ENCODE data around the gene ZNF606.
"Not testable (repeated sequence)": the region's sequence is repeated elsewhere in the genome, so short reads cannot be mapped to it uniquely, and the experiment has no call there.

Gene ZNF606

DNA sequence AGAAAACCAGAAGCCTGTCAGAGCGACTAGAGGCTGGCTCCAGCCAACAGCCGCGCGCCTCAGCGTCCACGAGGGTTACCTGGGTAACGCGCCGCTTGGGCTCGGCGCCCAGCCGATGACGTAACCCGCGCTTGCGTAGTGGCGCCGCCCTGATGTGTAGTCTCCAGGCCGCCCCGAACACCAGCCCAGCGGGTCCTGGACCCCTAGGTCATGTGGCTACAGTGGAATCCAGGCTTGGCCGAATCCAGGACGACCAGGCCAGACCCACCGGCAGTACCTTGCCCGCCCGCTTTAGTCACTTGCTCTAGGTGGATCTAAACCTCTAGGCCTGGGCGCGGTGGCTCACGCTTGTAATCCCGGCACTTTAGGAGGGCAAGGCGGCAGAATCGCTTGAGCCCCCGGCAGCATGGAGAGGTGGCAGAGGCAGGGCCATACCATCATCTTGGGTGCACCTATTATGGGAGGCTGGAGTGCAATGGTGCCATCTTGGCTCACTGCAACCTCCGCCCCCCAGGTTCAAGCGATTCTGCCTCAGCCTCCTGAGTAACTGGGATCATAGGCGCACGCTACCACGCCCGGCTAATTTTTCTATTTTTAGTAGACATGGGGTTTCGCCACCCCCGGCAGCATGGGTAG is 7.2 kb upstream of the ZNF606 start:
- DNase-seq (ENCODE audit: low spot score) = peak; percentile 12

GRCh38 chr19:58009301-58009665 is 6.7 kb upstream of the ZNF606 start:
- no peak for DNase-seq (ENCODE audit: low spot score)

GRCh38 chr19:58008877-58009276 is 6.3 kb upstream of the ZNF606 start:
- DNase-seq (ENCODE audit: low spot score) = not testable (repeated sequence)

GRCh38 chr19:58007285-58007684 is 4.7 kb upstream of the ZNF606 start:
- DNase-seq (ENCODE audit: low spot score) = no peak

DNA sequence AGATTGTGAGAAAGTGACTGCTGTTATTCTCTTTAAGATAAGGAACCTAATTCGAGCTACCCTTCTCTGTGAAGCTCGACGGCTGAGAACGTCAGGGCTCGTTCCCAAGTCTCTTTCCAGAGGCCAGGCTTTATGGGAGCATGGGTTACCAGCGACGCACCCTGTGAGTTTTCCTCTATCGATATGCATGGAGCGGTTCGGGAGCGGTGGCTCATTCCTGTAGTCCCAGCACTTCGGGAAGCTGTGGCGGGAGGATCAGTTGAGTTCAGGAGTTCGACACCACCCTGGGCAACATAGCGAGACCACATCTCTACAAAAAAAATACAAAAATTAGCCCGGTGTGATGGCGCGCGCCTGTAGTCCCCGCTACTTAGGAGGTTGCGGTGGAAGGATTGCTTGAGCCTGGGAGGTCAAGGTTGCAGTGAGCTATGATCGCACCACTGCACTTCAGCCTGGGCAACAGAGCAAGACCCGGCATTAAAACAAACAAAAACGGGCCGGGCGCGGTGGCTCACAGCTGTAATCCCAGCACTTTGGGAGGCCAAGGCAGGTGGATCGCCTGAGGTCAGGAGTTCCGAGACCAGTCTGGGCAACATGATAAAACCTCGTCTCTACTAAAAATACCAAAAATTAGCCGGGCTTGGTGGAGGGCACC is 681 bp upstream of the ZNF606 start:
- no peak for DNase-seq (ENCODE audit: low spot score)

DNA sequence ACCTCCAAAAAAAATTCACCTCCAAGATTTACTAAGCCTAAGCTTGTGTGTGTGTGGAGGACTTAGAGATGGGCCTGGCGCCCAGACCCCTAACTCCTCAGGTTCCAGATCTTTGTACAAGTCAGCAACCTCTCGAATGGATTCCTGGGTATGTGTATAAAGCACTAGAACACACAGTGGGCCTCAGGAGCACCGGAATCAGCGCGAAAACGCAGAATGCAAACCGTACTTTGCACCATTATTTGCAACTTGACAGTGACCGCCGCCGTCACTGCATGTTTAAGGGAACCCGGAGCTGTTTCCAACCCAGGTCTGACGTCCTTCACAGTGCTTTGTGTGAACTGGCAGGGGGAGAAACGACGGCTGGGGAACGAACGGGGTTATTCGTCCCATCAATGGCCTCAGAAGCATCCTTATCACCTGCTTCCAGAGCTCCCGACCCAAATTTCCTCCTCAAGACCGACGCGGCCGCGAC is 688 bp downstream of the ZNF606 start:
- no peak for DNase-seq (ENCODE audit: low spot score)

DNA sequence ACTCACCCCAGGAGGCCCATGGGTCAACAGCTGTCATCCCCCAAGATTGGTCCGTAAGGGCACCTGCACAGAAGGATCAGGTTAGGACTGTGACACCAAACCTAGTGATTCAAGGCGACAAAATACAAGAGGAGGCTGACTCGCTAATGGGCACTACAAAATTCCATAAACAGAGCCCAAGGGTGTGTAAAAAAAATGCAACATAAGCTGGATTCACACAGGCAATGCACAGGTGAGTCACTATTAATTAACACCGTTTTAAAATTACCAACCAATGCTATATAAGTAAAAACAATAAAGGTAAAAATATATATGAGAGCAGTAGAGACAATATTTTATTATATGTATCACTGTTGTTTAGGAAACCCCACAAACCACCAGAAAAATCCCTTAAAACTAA is 1.9 kb downstream of the ZNF606 start:
- DNase-seq (ENCODE audit: low spot score) = no peak

- no peak for DNase-seq (ENCODE audit: low spot score)
Measured at GRCh38 chr19:57992841-57993240, 9.8 kb downstream of the ZNF606 start.

- no peak for DNase-seq (ENCODE audit: low spot score)
Measured at GRCh38 chr19:57978586-57979289, 23.9 kb downstream of the ZNF606 start.

GRCh38 chr19:57974434-57974833 is 28.2 kb downstream of the ZNF606 start, which contains the start of gene C19orf18:
Gene C19orf18 (minus strand): TSS chr19:57974534. CDS start chr19:57974432, 102 bp downstream.
- no peak for DNase-seq (ENCODE audit: low spot score)

- no peak for DNase-seq (ENCODE audit: low spot score)
Measured at GRCh38 chr19:57964761-57965160, 37.9 kb downstream of the ZNF606 start.

DNA sequence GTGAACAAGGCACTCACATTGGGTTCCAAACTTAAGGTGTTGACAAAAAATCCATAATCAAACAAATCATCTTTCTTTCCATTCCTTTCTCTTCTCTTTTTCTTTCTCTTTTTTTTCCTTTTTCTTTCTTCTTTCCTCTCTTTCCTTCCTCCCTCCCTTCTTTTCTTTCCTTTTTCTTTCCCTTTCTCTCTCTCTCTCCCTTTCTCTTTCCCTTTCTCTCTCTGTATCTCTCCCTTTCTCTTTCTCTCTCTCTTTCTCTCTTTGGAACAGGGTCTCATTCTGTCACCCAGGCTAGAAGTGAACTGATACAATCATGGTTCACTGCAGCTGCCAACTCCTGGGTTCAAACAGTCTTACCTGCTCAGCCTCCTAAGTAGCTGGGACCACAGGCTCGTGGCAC is 40.8 kb downstream of the ZNF606 start:
- no peak for DNase-seq (ENCODE audit: low spot score)

DNA sequence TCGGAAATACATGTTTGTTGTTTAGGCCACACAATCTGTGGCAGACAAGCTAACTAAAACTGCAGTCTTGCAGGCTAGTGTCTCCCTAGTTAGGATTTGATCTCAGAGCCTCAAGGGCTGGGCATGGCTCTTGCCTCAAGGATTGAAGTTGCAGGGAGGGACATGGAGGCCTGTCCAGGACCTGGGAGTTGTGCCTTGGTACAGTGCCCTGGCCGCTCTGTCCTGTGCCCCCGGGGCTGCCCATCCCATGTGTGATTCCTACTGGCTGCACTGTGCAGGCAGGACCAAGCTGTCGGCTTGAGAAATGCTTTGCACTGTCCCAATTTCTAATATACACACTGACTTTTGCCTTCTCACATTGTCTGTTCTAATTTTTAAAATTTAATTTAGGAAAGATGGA is 47.6 kb downstream of the ZNF606 start:
- DNase-seq (ENCODE audit: low spot score) = no peak

- no peak for DNase-seq (ENCODE audit: low spot score)
Measured at GRCh38 chr19:57949702-57950101, 52.9 kb downstream of the ZNF606 start.

GRCh38 chr19:57949296-57949695 is 53.3 kb downstream of the ZNF606 start:
- DNase-seq (ENCODE audit: low spot score) = no peak

DNA sequence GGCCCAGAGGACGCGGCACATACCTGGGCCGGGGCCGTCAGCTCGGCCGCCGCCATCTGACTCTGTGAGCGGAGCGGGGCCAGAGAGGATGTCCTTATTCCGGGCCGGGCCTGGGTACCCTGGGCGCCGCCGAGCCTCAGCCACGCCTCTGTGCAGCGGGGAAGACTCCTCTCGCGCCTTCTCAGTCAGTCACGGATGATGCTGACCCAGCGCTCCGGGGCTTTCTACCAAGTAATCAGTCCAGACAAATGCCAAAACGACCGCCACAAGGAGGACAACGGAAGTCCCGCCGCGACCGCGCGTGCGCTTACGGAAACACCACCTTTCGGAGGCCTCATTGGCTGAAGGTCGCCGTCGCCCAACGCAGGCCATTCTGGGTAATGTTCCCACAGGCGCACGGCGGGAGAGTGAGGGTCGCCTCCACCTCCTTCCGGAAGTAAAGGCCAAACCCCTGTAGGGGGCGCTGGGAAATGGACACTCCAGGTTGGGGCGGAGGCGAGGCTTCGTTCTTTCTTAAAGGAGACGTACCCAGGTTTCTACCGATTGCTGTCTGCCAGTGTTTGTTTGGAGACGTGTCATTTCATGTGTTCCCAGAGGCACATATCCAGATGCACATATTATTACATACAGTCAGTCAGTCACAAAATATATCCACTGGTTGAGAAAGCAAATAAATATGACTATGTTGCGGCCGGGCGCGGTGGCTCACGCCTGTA is 55.0 kb downstream of the ZNF606 start, which contains the start of gene ZNF256:
TSS of gene ZNF256 (minus strand) at position 288 of the 716 bp plus-strand sequence. CDS start at position 56, 232 bp downstream.
- DNase-seq (ENCODE audit: low spot score) = peak; percentile 49

DNA sequence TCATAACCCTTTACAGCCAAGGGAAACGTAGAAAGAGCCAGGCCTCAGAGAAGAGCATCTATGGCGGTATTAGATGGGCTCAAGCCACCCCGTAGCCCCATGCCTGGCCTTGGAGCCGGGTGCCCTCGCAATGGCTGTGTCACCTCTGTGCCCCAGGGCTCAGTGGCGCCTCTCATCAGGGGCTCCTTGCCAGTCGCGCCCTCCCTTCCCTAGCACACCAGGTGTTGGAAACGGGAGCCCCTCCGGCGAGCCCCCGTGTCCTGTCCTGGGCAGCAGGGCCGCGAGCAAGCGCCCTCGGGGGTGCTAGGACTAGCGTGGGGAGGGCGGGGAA is 55.6 kb downstream of the ZNF606 start:
- DNase-seq (ENCODE audit: low spot score) = no peak

GRCh38 chr19:57946316-57946715 is 56.3 kb downstream of the ZNF606 start:
- DNase-seq (ENCODE audit: low spot score) = no peak

DNA sequence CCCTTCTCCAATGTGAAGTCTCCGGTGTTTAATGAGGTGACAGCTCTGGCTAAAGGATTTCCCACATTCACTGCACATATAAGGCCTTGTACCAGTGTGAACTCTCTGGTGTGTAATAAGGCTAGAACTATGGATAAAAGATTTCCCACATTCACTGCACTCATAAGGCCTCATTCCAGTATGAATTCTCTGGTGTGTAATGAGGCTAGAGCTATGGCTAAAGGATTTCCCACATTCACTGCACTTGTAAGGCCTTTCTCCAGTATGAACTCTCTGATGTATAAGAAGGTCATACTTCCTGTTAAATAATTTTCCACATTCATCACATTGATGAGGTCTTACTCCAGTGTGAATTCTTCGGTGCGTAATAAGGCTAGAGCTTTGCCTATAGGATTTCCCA is 61.0 kb downstream of the ZNF606 start:
- DNase-seq (ENCODE audit: low spot score) = no peak

- no peak for DNase-seq (ENCODE audit: low spot score)
Measured at GRCh38 chr19:57935731-57936130, 66.9 kb downstream of the ZNF606 start.

- DNase-seq (ENCODE audit: low spot score) = peak; percentile 19
Measured at GRCh38 chr19:57934820-57935665, 67.6 kb downstream of the ZNF606 start, which contains the start of gene ZNF418. Gene ZNF418 (minus strand): TSS chr19:57935402. CDS start chr19:57933822, 1,580 bp downstream.

Data from hematopoietic multipotent progenitor cell treated with erythropoietin and hydrocortisone succinate and interleukin-3 and kit ligand, for 17 days (in vitro differentiated cells).